Left hindlimb (tissue), 1 donor: ENCODE measurements around the gene HOXD13.

Experiments used
- DNase-seq: peaks from one replicate; pipeline ENCODE4 v3.0.0-alpha.2; 2018

Gene HOXD13

GRCh38 chr2:176121190-176122051 is 28.9 kb downstream of the HOXD13 start:
- DNase-seq: no peak

DNA sequence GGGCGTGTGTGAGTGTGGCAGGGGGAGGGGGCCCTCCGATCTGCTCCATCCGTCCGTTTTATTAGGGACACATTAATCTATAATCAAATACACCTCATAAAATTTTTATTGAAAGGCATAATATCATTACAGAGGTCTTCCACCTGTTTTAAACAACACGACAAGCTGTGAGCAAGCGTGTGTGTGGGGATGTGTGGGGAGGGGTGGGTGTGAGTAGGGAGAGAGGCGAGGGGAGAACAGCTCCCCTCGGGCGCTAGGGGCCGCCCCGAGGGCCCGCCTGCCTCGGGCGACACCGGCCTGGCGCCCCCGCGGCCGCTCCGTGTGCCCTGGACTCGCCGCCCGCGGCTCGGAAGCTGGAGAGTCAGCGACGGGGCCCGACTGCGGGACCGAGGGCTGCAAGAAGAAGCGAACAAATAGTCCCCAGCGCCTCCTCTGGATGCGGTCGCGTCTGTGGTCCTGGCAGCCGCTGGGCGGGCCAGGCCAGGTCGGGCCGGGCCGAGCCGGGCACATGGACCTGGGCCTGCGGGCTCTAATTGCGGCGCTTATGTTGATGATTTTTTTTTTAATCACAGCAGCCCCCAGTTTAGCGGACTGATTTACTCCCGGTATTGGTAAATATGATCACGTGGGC is 29.6 kb downstream of the HOXD13 start:
- no peak for DNase-seq

DNA sequence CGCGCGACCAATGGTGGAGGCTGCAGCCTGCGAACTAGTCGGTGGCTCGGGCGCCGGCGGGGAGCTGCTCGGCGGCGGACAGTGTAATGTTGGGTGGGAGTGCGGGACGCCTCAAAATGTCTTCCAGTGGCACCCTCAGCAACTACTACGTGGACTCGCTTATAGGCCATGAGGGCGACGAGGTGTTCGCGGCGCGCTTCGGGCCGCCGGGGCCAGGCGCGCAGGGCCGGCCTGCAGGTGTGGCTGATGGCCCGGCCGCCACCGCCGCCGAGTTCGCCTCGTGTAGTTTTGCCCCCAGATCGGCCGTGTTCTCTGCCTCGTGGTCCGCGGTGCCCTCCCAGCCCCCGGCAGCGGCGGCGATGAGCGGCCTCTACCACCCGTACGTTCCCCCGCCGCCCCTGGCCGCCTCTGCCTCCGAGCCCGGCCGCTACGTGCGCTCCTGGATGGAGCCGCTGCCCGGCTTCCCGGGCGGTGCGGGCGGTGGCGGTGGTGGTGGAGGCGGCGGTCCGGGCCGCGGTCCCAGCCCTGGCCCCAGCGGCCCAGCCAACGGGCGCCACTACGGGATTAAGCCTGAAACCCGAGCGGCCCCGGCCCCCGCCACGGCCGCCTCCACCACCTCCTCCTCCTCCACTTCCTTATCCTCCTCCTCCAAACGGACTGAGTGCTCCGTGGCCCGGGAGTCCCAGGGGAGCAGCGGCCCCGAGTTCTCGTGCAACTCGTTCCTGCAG is 30.3 kb downstream of the HOXD13 start, which contains the start of gene HOXD9:
Gene HOXD9 (plus strand): TSS at position 37 of the 728 bp plus-strand sequence. CDS start 50 bp downstream, at position 87.
- DNase-seq: peak; percentile 85

GRCh38 chr2:176123411-176124109 is 31.0 kb downstream of the HOXD13 start:
- DNase-seq: no peak

- DNase-seq: peak; percentile 32
Measured at GRCh38 chr2:176124110-176124946, 31.8 kb downstream of the HOXD13 start.

DNA sequence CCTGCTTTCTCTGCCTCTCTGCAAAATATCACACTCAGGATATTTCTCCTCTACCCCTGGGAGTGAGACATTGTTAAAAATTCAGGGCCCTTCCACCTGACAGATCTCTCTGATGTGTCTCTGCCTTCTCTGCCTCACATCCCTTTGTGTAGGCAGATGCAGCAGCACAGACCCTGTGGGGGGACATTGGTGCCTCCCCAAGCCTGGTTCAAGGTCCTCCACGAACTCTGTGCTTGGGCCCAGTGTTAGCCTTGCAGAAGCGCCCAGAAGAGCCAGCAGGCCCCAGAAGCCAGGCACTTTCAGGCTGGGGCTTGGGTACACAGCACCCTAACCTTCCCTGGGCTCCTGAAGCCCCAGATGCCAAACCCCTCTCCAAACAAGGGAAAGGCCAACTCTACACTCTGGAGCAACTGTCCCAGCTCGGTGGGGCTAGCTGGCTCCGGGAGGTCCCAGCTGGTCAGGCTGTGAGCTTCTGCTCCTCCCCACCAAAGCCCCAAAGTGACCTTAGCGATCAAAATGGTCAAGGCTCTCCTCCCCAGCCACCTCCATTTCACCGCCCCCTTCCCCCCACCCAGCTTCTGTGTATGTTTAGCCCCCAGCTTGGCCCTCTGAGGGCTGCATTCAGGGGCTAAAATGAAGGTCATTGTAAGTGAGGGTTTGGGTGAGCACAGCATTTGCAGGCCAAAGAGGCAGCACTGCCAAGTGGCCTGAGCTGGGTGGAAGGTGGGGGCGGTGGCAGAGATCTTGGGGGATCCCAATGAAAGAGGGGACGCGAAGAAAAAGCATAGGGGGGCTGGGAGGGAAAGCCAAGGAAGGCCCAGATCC is 32.6 kb downstream of the HOXD13 start:
- peak; percentile 21 for DNase-seq

- DNase-seq: peak; percentile 12
Measured at GRCh38 chr2:176125772-176126054, 33.2 kb downstream of the HOXD13 start.

DNA sequence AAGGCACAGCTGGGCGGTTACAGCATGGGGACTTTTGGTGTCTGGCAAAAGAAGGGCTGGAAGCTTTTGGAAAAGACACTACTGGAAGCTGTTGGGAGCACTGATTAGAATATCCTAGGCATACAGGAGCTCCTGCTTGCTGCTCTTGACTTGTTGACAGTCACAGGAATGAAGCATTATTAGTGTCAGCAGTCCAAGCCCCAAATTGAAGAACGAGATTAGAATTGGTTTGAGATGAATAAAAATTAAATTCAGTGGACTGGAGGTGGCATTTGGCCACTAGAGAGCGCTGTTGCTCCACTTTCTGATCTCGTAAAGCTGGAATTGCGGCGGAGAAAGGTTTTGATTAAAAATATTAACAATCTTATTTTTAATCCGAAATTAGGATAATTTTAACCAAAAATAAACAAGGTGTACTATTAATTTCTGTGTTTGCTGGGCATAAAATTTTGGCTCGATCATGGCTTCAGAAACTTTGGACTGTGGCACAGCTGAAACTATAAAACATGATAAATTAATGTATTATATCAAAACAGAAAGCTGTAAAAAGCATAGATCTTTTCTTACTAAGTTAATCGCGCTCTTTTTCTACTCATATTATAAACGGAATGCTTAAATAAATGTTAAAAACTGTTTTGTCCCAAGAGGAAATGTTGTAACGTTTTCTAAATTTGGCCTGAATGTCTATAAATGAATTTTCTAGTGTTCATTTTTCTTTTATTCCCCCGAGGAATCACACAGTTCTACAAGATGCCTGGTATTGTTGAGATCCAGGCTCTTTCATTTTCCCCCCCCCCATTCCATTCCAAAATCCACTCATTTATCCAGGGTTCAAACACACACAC is 34.6 kb downstream of the HOXD13 start:
- DNase-seq: peak; percentile 68

DNA sequence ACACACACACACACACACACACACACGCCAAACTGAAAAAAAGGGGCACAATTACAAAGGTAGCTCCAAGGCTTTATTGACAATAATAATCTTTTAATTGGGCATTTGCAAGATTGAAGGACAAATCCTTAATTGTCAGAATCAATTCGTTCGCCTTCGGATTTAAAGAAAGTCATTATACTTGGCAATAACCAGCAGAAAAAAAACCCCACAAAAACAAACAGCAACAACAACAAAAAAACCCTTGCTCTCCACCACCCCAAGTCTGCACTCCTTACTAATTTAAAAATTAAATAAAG is 35.2 kb downstream of the HOXD13 start:
- DNase-seq: no peak

GRCh38 chr2:176128172-176128981 is 35.9 kb downstream of the HOXD13 start:
- peak; percentile 82 for DNase-seq

GRCh38 chr2:176128982-176129796 is 36.7 kb downstream of the HOXD13 start, which contains the start of gene HOXD8:
TSS of gene HOXD8 (plus strand) at chr2:176129705. CDS start at chr2:176130367, 662 bp downstream.
- peak; percentile 90 for DNase-seq

GRCh38 chr2:176129813-176130146 is 37.3 kb downstream of the HOXD13 start:
- no peak for DNase-seq

GRCh38 chr2:176130147-176130956 is 37.8 kb downstream of the HOXD13 start:
- peak; percentile 81 for DNase-seq

- no peak for DNase-seq
Measured at GRCh38 chr2:176130957-176131847, 38.7 kb downstream of the HOXD13 start.

DNA sequence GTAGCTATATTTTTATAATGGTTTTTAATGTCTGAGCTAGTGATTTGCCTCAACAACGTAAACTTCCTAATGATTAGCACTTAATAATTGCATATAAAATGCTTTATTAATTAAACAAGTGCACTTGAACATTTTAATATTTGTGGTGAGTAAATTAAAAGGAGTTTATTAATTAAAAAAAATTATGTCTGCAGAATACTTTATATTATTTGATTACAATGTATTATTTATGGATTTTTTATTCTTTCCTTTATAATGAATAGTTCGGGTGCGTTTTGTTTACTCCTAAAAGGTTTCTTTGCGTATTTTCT is 39.3 kb downstream of the HOXD13 start:
- DNase-seq: no peak
